M059J (cell line): Measurements from ENCODE around the gene SPATA6L. TPM values are rescaled to one million over a fixed set of nuclear protein-coding genes. Genes with fewer than 3 reads are reported as not detected.

ENCODE experiments used
- DNase-seq: peaks from one replicate; pipeline ENCODE4 v3.0.0-alpha.2; 2012; ENCODE audit warnings: low read depth
- total RNA-seq: library from RNA; depleted of rRNA; stranded (reverse); fragments of >200 nt; shearing (Covaris generic); gene quantifications from 2 replicates; pipeline ENCODE4 v1.2.3, GENCODE V29; 2014; rRNA removed

SPATA6L gene
- total RNA-seq = 0.69 TPM in 1 of 2 replicates, not detected in the other

- DNase-seq = peak; percentile 67
Measured at GRCh38 chr9:4666042-4666699, at the start of gene SPATA6L. Gene SPATA6L (minus strand): TSS chr9:4666480. CDS start chr9:4666250, 230 bp downstream.

GRCh38 chr9:4714266-4715016, 48.2 kb upstream of the SPATA6L start:
- DNase-seq = no peak

- no peak for DNase-seq
Measured at GRCh38 chr9:4713849-4714248, 47.6 kb upstream of the SPATA6L start.

- DNase-seq = no peak
Measured at GRCh38 chr9:4709380-4709779, 43.1 kb upstream of the SPATA6L start.

- no peak for DNase-seq
Measured at GRCh38 chr9:4706971-4707622, 40.8 kb upstream of the SPATA6L start.

- DNase-seq = no peak
Measured at GRCh38 chr9:4706021-4706420, 39.7 kb upstream of the SPATA6L start.

GRCh38 chr9:4704129-4704528, 37.8 kb upstream of the SPATA6L start:
- no peak for DNase-seq

GRCh38 chr9:4701526-4701925, 35.2 kb upstream of the SPATA6L start:
- DNase-seq = no peak

GRCh38 chr9:4700932-4701331, 34.7 kb upstream of the SPATA6L start:
- no peak for DNase-seq

GRCh38 chr9:4700091-4700490, 33.8 kb upstream of the SPATA6L start:
- DNase-seq = no peak

- no peak for DNase-seq
Measured at GRCh38 chr9:4691795-4692194, 25.5 kb upstream of the SPATA6L start.

GRCh38 chr9:4690144-4690543, 23.9 kb upstream of the SPATA6L start:
- no peak for DNase-seq

GRCh38 chr9:4689687-4690104, 23.4 kb upstream of the SPATA6L start:
- DNase-seq = no peak

- DNase-seq = no peak
Measured at GRCh38 chr9:4689021-4689420, 22.7 kb upstream of the SPATA6L start.

GRCh38 chr9:4686584-4686983, 20.3 kb upstream of the SPATA6L start:
- DNase-seq = no peak

GRCh38 chr9:4686112-4686511, 19.8 kb upstream of the SPATA6L start:
- DNase-seq = no peak

GRCh38 chr9:4684820-4685219, 18.5 kb upstream of the SPATA6L start:
- no peak for DNase-seq

GRCh38 chr9:4680750-4681149, 14.5 kb upstream of the SPATA6L start:
- peak; percentile 42 for DNase-seq

- peak; percentile 33 for DNase-seq
Measured at GRCh38 chr9:4680173-4680525, 13.9 kb upstream of the SPATA6L start.

- peak; percentile 95 for DNase-seq
Measured at GRCh38 chr9:4679268-4680172, 13.2 kb upstream of the SPATA6L start, which contains the start of gene CDC37L1. Gene CDC37L1 (plus strand): TSS chr9:4679569. CDS start chr9:4679768, 199 bp downstream.

GRCh38 chr9:4678679-4679267, 12.5 kb upstream of the SPATA6L start:
- peak; percentile 40 for DNase-seq
